PC-3 (cell line): Measurements from ENCODE around the gene GLCE. TPM values are rescaled to one million over a fixed set of nuclear protein-coding genes. Genes with fewer than 3 reads are reported as not detected.

Experiments used
- ATAC-seq: fragments of 200-7000 bp; cut with Tn5 transposase; 2 replicates; pipeline ENCODE4 v1.9.1; 2020; ENCODE audit warnings: mild to moderate bottlenecking, moderate library complexity
- BruUV-seq: library from RNA; stranded (reverse); fragments of 400-500 nt; replicated peaks from 2 replicates; lab custom pipeline; 2021; lab: Mats Ljungman, UMichigan
- CTCF ChIA-PET: fragments of 300-600 bp; sonication (Branson Sonifier 250); formaldehyde crosslinking; loops from one replicate; lab custom pipeline; 2022; ENCODE audit warnings: antibody characterized with exemption; lab: Charles Lee
- POLR2A ChIA-PET: fragments of 300-600 bp; sonication (Branson Sonifier 250); formaldehyde crosslinking; loops from one replicate; lab custom pipeline; 2022; ENCODE audit warnings: antibody characterized with exemption; ENCODE audit not compliant: unreplicated experiment; lab: Charles Lee
- DNase-seq: peaks from one replicate; pipeline ENCODE4 v3.0.0-alpha.2; 2015
- H2AFZ ChIP-seq: fragments of 300-600 bp; sonication (generic); 2 replicates; pipeline ENCODE4 v1.6.0; 2016; ENCODE audit warnings: antibody characterized with exemption, low read length
- H3F3A ChIP-seq: fragments of 300-600 bp; sonication (generic); one replicate; pipeline ENCODE4 v1.6.0; 2017; ENCODE audit warnings: antibody characterized with exemption, low read length, control low read depth, mild to moderate bottlenecking; ENCODE audit not compliant: unreplicated experiment
- H3K27ac ChIP-seq: fragments of 300-600 bp; sonication (generic); 2 replicates; pipeline ENCODE4 v1.5.1; 2016; ENCODE audit warnings: mild to moderate bottlenecking, low read length
- H3K27me3 ChIP-seq: fragments of 300-600 bp; sonication (generic); 2 replicates; pipeline ENCODE4 v1.6.1; 2016; ENCODE audit warnings: low read length, mixed read lengths
- H3K36me3 ChIP-seq: fragments of 300-600 bp; sonication (generic); 2 replicates; pipeline ENCODE4 v1.6.1; 2016; ENCODE audit warnings: low read depth, mixed run types, low read length, mixed read lengths
- H3K4me1 ChIP-seq: fragments of 300-600 bp; sonication (generic); 2 replicates; pipeline ENCODE4 v1.5.1; 2016; ENCODE audit warnings: low read length; ENCODE audit not compliant: insufficient read depth
- H3K4me2 ChIP-seq: fragments of 300-600 bp; sonication (generic); 2 replicates; pipeline ENCODE4 v1.6.0; 2016; ENCODE audit warnings: low read length
- H3K4me3 ChIP-seq: fragments of 300-600 bp; sonication (generic); 2 replicates; pipeline ENCODE4 v1.5.1; 2016; ENCODE audit warnings: mild to moderate bottlenecking, low read length, mixed read lengths
- H3K79me2 ChIP-seq: fragments of 300-600 bp; sonication (generic); 2 replicates; pipeline ENCODE4 v1.6.1; 2017; ENCODE audit warnings: low read length, mixed read lengths
- H3K9ac ChIP-seq: fragments of 300-600 bp; sonication (generic); 2 replicates; pipeline ENCODE4 v1.6.0; 2016; ENCODE audit warnings: mild to moderate bottlenecking, low read length
- H3K9me2 ChIP-seq: fragments of 300-600 bp; sonication (generic); replicated peaks from 2 replicates; pipeline ENCODE4 v1.6.1; 2016; ENCODE audit warnings: mixed run types, low read length, mixed read lengths
- H3K9me3 ChIP-seq: fragments of 300-600 bp; sonication (generic); 2 replicates; pipeline ENCODE4 v1.6.1; 2016; ENCODE audit warnings: low read length, mixed read lengths
- H4K20me1 ChIP-seq: fragments of 300-600 bp; sonication (generic); 2 replicates; pipeline ENCODE4 v1.6.1; 2016; ENCODE audit warnings: low read length, mixed read lengths
- EZH2 ChIP-seq: fragments of 300-600 bp; sonication (generic); IDR thresholded peaks from one replicate; pipeline ENCODE4 v1.6.1; 2017; ENCODE audit warnings: antibody characterized with exemption, mild to moderate bottlenecking, low read length; ENCODE audit not compliant: unreplicated experiment
- EZH2phosphoT487 ChIP-seq: fragments of 300-600 bp; sonication (generic); IDR thresholded peaks from 2 replicates; pipeline ENCODE4 v1.6.1; 2018; ENCODE audit warnings: mild to moderate bottlenecking, antibody characterized with exemption, low read length, borderline replicate concordance
- intact Hi-C: fragments of 100-400 bp; cut with micrococcal nuclease; formaldehyde crosslinking; loops from 2 replicates; pipeline ENCODE4 v1.9.0; 2023
- total RNA-seq: library from RNA; depleted of rRNA; stranded (reverse); fragments of >200 nt; gene quantifications from 2 replicates; pipeline ENCODE4 v1.2.3, GENCODE V29; 2014
- TF ChIP-seq, protein P1 (sequence below): fragments of 300-600 bp; sonication (generic); conservative IDR thresholded peaks from 2 replicates; pipeline ENCODE4 v1.5.1; 2017; ENCODE audit warnings: antibody characterized with exemption, low read depth, mild to moderate bottlenecking, low read length

Gene GLCE
- total RNA-seq, 1 experiment from 2014 or later = 15.4 TPM

DNA sequence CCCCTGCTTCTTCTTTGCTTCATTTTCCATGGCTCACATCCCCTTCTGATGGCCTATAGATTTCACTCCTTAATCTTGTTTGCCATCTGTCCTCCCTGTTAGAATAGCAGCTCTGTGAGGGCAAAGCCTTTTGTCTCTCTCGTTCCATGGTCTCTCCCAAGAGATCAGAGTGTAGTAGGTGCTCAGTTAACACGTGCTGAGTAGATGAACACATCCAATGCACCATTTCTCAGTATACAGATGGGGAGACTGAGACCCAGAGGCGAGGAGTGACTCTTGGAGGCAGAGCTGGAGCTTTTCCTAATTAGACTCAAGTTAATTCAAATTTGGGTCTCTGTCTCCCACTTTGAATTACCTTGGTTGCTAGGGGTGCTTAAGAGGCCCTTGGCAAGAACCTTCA is 142.5 kb downstream of the GLCE start:
- no TSS peak for BruUV-seq
- Histone ChIP-seq H3K27me3 (no peaks in the 10 kb centered on the region), H2AFZ (no peak overlapping the region), H3K9me2 (no peaks in the 10 kb centered on the region), H3F3A (no peaks in the 10 kb centered on the region), H3K9ac (no peak overlapping the region), H3K27ac (no peak overlapping the region), H3K4me2 (no peak overlapping the region), H3K4me3 (no peak overlapping the region), H4K20me1 (no peaks in the 10 kb centered on the region), H3K9me3 (no peaks in the 10 kb centered on the region), H3K79me2 (peaks cover 10% of the 10 kb centered on the region; the same call in 1 of the 2 replicates), H3K4me1 (peaks cover 46% of the 10 kb centered on the region), H3K36me3 (peaks cover 5% of the 10 kb centered on the region; the same call in 1 of the 2 replicates)
- ChIA-PET POLR2A (no interaction called here), CTCF (no interaction called here)
- intact Hi-C loops = no loop called here
- TF ChIP-seq, protein P1, sequence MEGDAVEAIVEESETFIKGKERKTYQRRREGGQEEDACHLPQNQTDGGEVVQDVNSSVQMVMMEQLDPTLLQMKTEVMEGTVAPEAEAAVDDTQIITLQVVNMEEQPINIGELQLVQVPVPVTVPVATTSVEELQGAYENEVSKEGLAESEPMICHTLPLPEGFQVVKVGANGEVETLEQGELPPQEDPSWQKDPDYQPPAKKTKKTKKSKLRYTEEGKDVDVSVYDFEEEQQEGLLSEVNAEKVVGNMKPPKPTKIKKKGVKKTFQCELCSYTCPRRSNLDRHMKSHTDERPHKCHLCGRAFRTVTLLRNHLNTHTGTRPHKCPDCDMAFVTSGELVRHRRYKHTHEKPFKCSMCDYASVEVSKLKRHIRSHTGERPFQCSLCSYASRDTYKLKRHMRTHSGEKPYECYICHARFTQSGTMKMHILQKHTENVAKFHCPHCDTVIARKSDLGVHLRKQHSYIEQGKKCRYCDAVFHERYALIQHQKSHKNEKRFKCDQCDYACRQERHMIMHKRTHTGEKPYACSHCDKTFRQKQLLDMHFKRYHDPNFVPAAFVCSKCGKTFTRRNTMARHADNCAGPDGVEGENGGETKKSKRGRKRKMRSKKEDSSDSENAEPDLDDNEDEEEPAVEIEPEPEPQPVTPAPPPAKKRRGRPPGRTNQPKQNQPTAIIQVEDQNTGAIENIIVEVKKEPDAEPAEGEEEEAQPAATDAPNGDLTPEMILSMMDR = no peak
- TF ChIP-seq EZH2 (no peak), EZH2phosphoT487 (no peak)
- ATAC-seq = no peak
- no peak for DNase-seq

GRCh38 chr15:69303337-69304181 is 143.1 kb downstream of the GLCE start:
- Histone ChIP-seq H3K4me2 (no peak overlapping the region), H3K27ac (peak overlapping the region; percentile 81), H2AFZ (no peak overlapping the region), H4K20me1 (no peaks in the 10 kb centered on the region), H3F3A (no peaks in the 10 kb centered on the region), H3K9me2 (no peaks in the 10 kb centered on the region), H3K4me3 (no peak overlapping the region), H3K79me2 (peaks cover 10% of the 10 kb centered on the region; the same call in 1 of the 2 replicates), H3K9ac (no peak overlapping the region), H3K36me3 (peaks cover 5% of the 10 kb centered on the region; the same call in 1 of the 2 replicates), H3K9me3 (no peaks in the 10 kb centered on the region), H3K27me3 (no peaks in the 10 kb centered on the region), H3K4me1 (peaks cover 49% of the 10 kb centered on the region)
- DNase-seq (peak; percentile 17), ATAC-seq (no peak)
- ChIA-PET CTCF (no interaction called here), POLR2A (no interaction called here)
- no TSS peak for BruUV-seq
- no peak for TF ChIP-seq EZH2
- TF ChIP-seq EZH2phosphoT487 = no peak
- TF ChIP-seq, protein P1 = peak; percentile 58; the same call in 1 of the 2 replicates
- intact Hi-C loops = no loop called here

- Histone ChIP-seq H3K9ac (peak overlapping the region; percentile 44; the same call in 1 of the 2 replicates), H3K4me3 (no peak overlapping the region), H3K4me1 (peaks cover 49% of the 10 kb centered on the region), H3K9me2 (no peaks in the 10 kb centered on the region), H4K20me1 (no peaks in the 10 kb centered on the region), H3F3A (no peaks in the 10 kb centered on the region), H3K4me2 (0 out of 2 replicates have a peak overlapping the region, but pooled peaks have one; percentile 28), H2AFZ (no peak overlapping the region), H3K9me3 (no peaks in the 10 kb centered on the region), H3K79me2 (peaks cover 10% of the 10 kb centered on the region; the same call in 1 of the 2 replicates), H3K36me3 (peaks cover 5% of the 10 kb centered on the region; the same call in 1 of the 2 replicates), H3K27ac (peak overlapping the region; percentile 81), H3K27me3 (no peaks in the 10 kb centered on the region)
- ATAC-seq = peak; percentile 51
- intact Hi-C loops = no loop called here
- CTCF ChIA-PET = no interaction called here
- DNase-seq = peak; percentile 83
- POLR2A ChIA-PET = no interaction called here
- TF ChIP-seq EZH2phosphoT487 = no peak
- TF ChIP-seq, protein P1 = no peak
- no peak for TF ChIP-seq EZH2
- BruUV-seq = no TSS peak
These were observed 143.7 kb downstream of the GLCE start for GRCh38 chr15:69304182-69304545.
